ENCODE measurements around the gene KNDC1.

The KNDC1 gene

DNA sequence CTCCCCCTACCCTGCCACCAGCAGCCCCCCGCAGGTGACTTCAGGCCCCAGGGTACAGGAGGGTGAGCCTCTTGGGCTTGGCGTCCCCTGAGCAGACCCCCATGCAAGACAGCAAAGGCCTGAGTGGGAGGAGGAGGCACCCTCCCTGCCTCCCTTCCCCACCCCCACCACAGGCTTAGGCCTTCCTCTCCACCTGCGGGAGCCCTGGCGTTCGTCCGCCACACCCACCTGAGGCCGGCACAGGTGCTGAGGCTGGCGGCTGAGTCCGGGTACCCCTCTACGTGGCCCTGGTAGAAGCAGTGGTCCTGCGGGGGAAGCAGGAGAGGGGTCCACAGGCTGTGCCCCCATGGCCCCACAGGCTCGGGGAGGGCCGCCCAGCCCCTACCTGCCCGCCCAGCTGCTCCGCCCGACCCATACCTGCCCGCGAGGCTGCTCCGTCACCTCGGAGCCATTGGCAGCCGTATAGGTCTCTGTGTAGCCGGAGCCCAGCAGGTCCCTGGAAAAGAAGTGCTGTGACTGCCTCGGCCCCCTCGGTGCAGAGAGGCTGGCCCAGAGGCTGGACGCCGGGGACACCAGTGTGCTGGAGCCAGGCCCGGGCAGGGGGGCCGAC lies 113.6 kb downstream of the KNDC1 start:
- Histone ChIP-seq H4K12ac (ENCODE audit: low read depth, low read length) (no peak overlapping the region), H3K27me3 (ENCODE audit: insufficient read depth, low read length) (no peaks in the 10 kb centered on the region), H4K91ac (ENCODE audit: low read depth, low read length) (no peak overlapping the region), H2AFZ (ENCODE audit: insufficient read depth, low read length, poor library complexity) (no peak overlapping the region), H2BK120ac (ENCODE audit: insufficient read depth, low read length, poor library complexity) (no peak overlapping the region), H3K79me2 (ENCODE audit: control insufficient read depth, insufficient read depth, low read length, poor library complexity) (peaks cover 3% of the 10 kb centered on the region), H3K18ac (ENCODE audit: low read length) (no peak overlapping the region), H2BK12ac (ENCODE audit: low read length) (no peak overlapping the region), H2AK5ac (ENCODE audit: low read length) (no peak overlapping the region), H3K4me3 (ENCODE audit: low read depth, low read length) (no peak overlapping the region), H3K9ac (ENCODE audit: low read length) (no peak overlapping the region), H4K8ac (ENCODE audit: low read depth, low read length) (no peak overlapping the region), H3K4me2 (ENCODE audit: low read length) (no peak overlapping the region), H3K23ac (ENCODE audit: low read length) (no peak overlapping the region), H3K4ac (ENCODE audit: low read depth, low read length) (no peak overlapping the region), H3K79me1 (ENCODE audit: low read length) (peaks cover 21% of the 10 kb centered on the region), H2BK5ac (ENCODE audit: low read depth, low read length, poor library complexity) (no peak overlapping the region), H3K36me3 (ENCODE audit: control insufficient read depth in 1 of 2, insufficient read depth in 2 of 2, low read length in 2 of 2) (peaks cover 10 to 14% of the 10 kb centered on the region in 2 experiments), H3K14ac (ENCODE audit: low read length) (no peak overlapping the region), H3K9me3 (ENCODE audit: insufficient read depth, low read depth, low read length) (no peaks in the 10 kb centered on the region), H3K27ac (ENCODE audit: low read depth, low read length) (no peak overlapping the region), H3K4me1 (ENCODE audit: control insufficient read depth in 1 of 2, insufficient read depth in 2 of 2, low read length in 2 of 2) (peaks cover 25 to 28% of the 10 kb centered on the region in 2 experiments)
- no peak for DNase-seq
- no CpG with 5 or more reads among the region's 28 CpGs for WGBS (ENCODE audit: extremely low coverage, insufficient coverage, insufficient read length)

DNA sequence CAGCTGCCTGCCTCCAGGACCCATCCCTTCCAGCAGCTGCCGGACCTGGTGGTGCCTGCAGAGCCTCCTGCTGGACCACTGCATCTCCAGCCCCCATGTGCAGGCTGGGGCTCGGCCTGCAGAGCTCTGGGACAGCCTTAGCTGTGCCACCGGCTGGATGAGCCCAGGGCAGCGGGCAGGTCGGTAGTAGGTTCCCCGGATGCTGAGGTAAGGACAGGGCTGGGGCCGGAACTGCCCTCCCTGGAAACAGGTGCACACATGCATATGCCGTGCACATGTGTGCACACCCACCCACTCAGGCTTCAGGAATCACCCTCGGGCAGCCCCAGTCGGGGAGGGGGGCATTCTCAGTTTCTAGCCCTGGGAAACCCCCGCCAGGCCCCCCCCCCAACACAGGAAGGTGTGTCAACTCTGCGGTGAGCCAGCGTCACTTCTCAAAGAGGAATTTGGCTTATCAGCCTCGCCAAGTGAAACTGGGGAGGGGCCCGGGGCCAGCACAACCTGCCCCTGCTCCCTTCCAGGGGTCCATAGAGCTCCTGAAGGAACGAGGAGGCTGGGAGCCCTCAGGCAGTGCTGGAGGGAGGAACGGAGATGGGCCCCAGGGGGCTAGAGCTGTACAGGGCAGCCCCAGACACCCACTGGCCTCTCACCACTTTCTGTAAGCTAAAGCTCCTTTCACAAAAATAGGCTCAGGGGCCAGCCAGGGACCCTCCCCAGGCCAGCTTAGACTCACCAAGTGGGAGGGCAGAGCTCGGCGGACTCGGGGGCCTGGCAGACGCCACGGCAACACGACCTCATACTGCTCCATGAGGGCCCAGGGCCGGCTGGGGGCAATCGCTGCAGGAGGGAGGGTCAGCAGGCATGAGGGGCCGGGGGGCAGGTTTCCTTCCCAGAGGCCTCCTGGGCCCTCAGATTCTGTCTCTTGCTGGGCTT lies 115.0 kb downstream of the KNDC1 start:
- Histone ChIP-seq H2BK5ac (ENCODE audit: low read depth, low read length, poor library complexity) (peak overlapping the region; percentile 27), H3K4ac (ENCODE audit: low read depth, low read length) (no peak overlapping the region), H3K36me3 (ENCODE audit: control insufficient read depth in 1 of 2, insufficient read depth in 2 of 2, low read length in 2 of 2) (peaks cover 14 to 17% of the 10 kb centered on the region in 2 experiments), H3K14ac (ENCODE audit: low read length) (no peak overlapping the region), H3K79me1 (ENCODE audit: low read length) (peaks cover 21% of the 10 kb centered on the region), H3K79me2 (ENCODE audit: control insufficient read depth, insufficient read depth, low read length, poor library complexity) (peaks cover 3% of the 10 kb centered on the region), H3K9ac (ENCODE audit: low read length) (no peak overlapping the region), H3K18ac (ENCODE audit: low read length) (no peak overlapping the region), H2BK120ac (ENCODE audit: insufficient read depth, low read length, poor library complexity) (peak overlapping the region; percentile 16), H4K12ac (ENCODE audit: low read depth, low read length) (no peak overlapping the region), H3K4me1 (ENCODE audit: control insufficient read depth in 1 of 2, insufficient read depth in 2 of 2, low read length in 2 of 2) (peaks cover 35 to 41% of the 10 kb centered on the region in 2 experiments), H2BK12ac (ENCODE audit: low read length) (no peak overlapping the region), H3K4me2 (ENCODE audit: low read length) (no peak overlapping the region), H3K23ac (ENCODE audit: low read length) (no peak overlapping the region), H4K91ac (ENCODE audit: low read depth, low read length) (peak overlapping the region; percentile 72), H3K9me3 (ENCODE audit: insufficient read depth, low read depth, low read length) (no peaks in the 10 kb centered on the region), H4K8ac (ENCODE audit: low read depth, low read length) (no peak overlapping the region), H3K27me3 (ENCODE audit: insufficient read depth, low read length) (no peaks in the 10 kb centered on the region), H3K4me3 (ENCODE audit: low read depth, low read length) (no peak overlapping the region), H2AFZ (ENCODE audit: insufficient read depth, low read length, poor library complexity) (no peak overlapping the region), H2AK5ac (ENCODE audit: low read length) (no peak overlapping the region), H3K27ac (ENCODE audit: low read depth, low read length) (no peak overlapping the region)
- whole genome bisulfite sequencing (ENCODE audit: extremely low coverage, insufficient coverage, insufficient read length), result no CpG with 5 or more reads among the region's 26 CpGs
- DNase-seq, result peak; percentile 85 to 88

DNA sequence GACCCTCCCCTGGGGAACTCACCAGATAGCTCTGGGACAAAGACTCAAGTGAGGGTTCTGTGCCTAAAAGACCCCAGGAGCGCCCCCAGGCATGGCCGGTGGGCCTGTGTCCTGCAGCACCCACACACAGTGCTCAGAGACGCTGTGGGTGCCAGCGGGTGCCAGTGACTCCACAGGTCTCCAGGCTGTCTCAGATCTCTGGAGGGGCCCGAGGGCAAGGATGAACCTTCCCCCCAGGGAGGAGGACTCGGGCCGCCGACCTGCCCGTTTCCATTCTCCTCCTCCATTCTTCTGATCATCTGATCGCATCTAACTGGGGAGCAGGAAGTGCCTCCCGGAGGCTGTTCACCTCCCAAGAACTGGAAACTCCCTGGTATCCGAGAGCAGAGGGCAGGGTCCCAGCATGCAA lies 115.7 kb downstream of the KNDC1 start:
- peak; percentile 94 to 96 for DNase-seq
- Histone ChIP-seq H3K23ac (ENCODE audit: low read length) (no peak overlapping the region), H4K12ac (ENCODE audit: low read depth, low read length) (no peak overlapping the region), H3K36me3 (ENCODE audit: control insufficient read depth in 1 of 2, insufficient read depth in 2 of 2, low read length in 2 of 2) (peaks cover 16 to 19% of the 10 kb centered on the region in 2 experiments), H2BK12ac (ENCODE audit: low read length) (no peak overlapping the region), H3K18ac (ENCODE audit: low read length) (no peak overlapping the region), H2BK120ac (ENCODE audit: insufficient read depth, low read length, poor library complexity) (no peak overlapping the region), H2AK5ac (ENCODE audit: low read length) (no peak overlapping the region), H2BK5ac (ENCODE audit: low read depth, low read length, poor library complexity) (no peak overlapping the region), H4K8ac (ENCODE audit: low read depth, low read length) (no peak overlapping the region), H3K27me3 (ENCODE audit: insufficient read depth, low read length) (no peaks in the 10 kb centered on the region), H3K4ac (ENCODE audit: low read depth, low read length) (no peak overlapping the region), H3K79me1 (ENCODE audit: low read length) (peaks cover 21% of the 10 kb centered on the region), H3K79me2 (ENCODE audit: control insufficient read depth, insufficient read depth, low read length, poor library complexity) (peaks cover 3% of the 10 kb centered on the region), H2AFZ (ENCODE audit: insufficient read depth, low read length, poor library complexity) (no peak overlapping the region), H3K9ac (ENCODE audit: low read length) (no peak overlapping the region), H3K4me1 (ENCODE audit: control insufficient read depth in 1 of 2, insufficient read depth in 2 of 2, low read length in 2 of 2) (peaks cover 35 to 41% of the 10 kb centered on the region in 2 experiments), H3K4me3 (ENCODE audit: low read depth, low read length) (no peak overlapping the region), H3K27ac (ENCODE audit: low read depth, low read length) (no peak overlapping the region), H3K14ac (ENCODE audit: low read length) (peak overlapping the region; percentile 59), H3K9me3 (ENCODE audit: insufficient read depth, low read depth, low read length) (no peaks in the 10 kb centered on the region), H4K91ac (ENCODE audit: low read depth, low read length) (peak overlapping the region; percentile 70), H3K4me2 (ENCODE audit: low read length) (no peak overlapping the region)
- no CpG with 5 or more reads among the region's 12 CpGs for WGBS (ENCODE audit: extremely low coverage, insufficient coverage, insufficient read length)

All from trophoblast cell (in vitro differentiated cells and primary cell).